ENCODE measurements around the gene ADORA1.

ADORA1 gene

GRCh38 chr1:203140743-203141520 lies 13.4 kb downstream of the ADORA1 start:
- no peak for DNase-seq (ENCODE audit: low spot score)

- DNase-seq (ENCODE audit: low spot score), result no peak
These were observed 14.6 kb downstream of the ADORA1 start for GRCh38 chr1:203142124-203142523.

GRCh38 chr1:203142684-203143408 lies 15.3 kb downstream of the ADORA1 start:
- no peak for DNase-seq (ENCODE audit: low spot score)

GRCh38 chr1:203143641-203144040 lies 16.1 kb downstream of the ADORA1 start:
- no peak for DNase-seq (ENCODE audit: low spot score)

GRCh38 chr1:203144661-203145060 lies 17.1 kb downstream of the ADORA1 start:
- DNase-seq (ENCODE audit: low spot score), result no peak

- no peak for DNase-seq (ENCODE audit: low spot score)
These were observed 18.0 kb downstream of the ADORA1 start for GRCh38 chr1:203145321-203146041.

GRCh38 chr1:203146042-203146369 lies 18.5 kb downstream of the ADORA1 start:
- DNase-seq (ENCODE audit: low spot score), result no peak

- DNase-seq (ENCODE audit: low spot score), result no peak
These were observed 19.0 kb downstream of the ADORA1 start for GRCh38 chr1:203146537-203146936.

- DNase-seq (ENCODE audit: low spot score), result no peak
These were observed 19.9 kb downstream of the ADORA1 start for GRCh38 chr1:203147376-203147775.

GRCh38 chr1:203148127-203148526 lies 20.6 kb downstream of the ADORA1 start:
- DNase-seq (ENCODE audit: low spot score), result no peak

- DNase-seq (ENCODE audit: low spot score), result no peak
These were observed 21.1 kb downstream of the ADORA1 start for GRCh38 chr1:203148579-203148978.

GRCh38 chr1:203149188-203149840 lies 21.8 kb downstream of the ADORA1 start:
- DNase-seq (ENCODE audit: low spot score), result no peak

- no peak for DNase-seq (ENCODE audit: low spot score)
These were observed 23.2 kb downstream of the ADORA1 start for GRCh38 chr1:203150511-203151297.

- no peak for DNase-seq (ENCODE audit: low spot score)
These were observed 24.0 kb downstream of the ADORA1 start for GRCh38 chr1:203151362-203152157.

- no peak for DNase-seq (ENCODE audit: low spot score)
These were observed 24.9 kb downstream of the ADORA1 start for GRCh38 chr1:203152158-203153034.

- no peak for DNase-seq (ENCODE audit: low spot score)
These were observed 25.8 kb downstream of the ADORA1 start for GRCh38 chr1:203153051-203153988.

GRCh38 chr1:203153989-203154821 lies 26.7 kb downstream of the ADORA1 start:
- DNase-seq (ENCODE audit: low spot score), result no peak

GRCh38 chr1:203156280-203156679 lies 28.8 kb downstream of the ADORA1 start:
- DNase-seq (ENCODE audit: low spot score), result no peak
